ENCODE measurements around the gene METRN.

METRN gene

DNA sequence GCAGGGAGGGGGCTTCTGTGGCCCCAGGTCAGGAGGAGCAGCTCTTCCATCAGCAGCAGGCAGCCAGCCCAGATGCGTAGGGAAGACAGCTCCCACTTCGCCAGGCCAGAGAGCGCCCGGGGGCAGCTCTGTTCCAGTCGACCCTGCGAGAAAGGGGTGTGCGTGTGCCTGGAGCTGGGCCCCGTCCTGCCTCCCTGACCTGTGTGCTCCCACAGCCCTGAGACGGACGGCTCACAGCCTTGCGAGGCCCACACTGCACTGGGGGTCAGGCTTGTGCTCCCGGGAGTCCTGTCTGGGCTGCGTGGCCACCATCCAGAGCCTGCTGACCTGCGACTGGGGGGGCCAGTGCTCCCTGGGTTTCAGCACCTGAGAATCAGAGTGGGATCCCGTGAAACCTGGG is 45.1 kb downstream of the METRN start:
- TF ChIP-seq, protein P1, sequence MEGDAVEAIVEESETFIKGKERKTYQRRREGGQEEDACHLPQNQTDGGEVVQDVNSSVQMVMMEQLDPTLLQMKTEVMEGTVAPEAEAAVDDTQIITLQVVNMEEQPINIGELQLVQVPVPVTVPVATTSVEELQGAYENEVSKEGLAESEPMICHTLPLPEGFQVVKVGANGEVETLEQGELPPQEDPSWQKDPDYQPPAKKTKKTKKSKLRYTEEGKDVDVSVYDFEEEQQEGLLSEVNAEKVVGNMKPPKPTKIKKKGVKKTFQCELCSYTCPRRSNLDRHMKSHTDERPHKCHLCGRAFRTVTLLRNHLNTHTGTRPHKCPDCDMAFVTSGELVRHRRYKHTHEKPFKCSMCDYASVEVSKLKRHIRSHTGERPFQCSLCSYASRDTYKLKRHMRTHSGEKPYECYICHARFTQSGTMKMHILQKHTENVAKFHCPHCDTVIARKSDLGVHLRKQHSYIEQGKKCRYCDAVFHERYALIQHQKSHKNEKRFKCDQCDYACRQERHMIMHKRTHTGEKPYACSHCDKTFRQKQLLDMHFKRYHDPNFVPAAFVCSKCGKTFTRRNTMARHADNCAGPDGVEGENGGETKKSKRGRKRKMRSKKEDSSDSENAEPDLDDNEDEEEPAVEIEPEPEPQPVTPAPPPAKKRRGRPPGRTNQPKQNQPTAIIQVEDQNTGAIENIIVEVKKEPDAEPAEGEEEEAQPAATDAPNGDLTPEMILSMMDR (IDR thresholded peaks at IDR 0.05; ENCODE audit: low read depth, low read length, missing control alignments) = no peak
- DNase-seq (ENCODE audit: extremely low read depth, low read depth) = no peak
- no peak overlapping the region for H3K4me3 ChIP-seq (replicated peaks; ENCODE audit: low read depth, low read length)

GRCh38 chr16:760545-761343 is 45.8 kb downstream of the METRN start, which contains the start of gene MSLN:
TSS of gene MSLN (plus strand) at chr16:760734. CDS start at chr16:762681, 1,947 bp downstream.
- TF ChIP-seq, protein P1 (IDR thresholded peaks at IDR 0.05; ENCODE audit: low read depth, low read length, missing control alignments) = no peak
- no peak for DNase-seq (ENCODE audit: extremely low read depth, low read depth)
- no peak within 1 kb of the TSS for H3K4me3 ChIP-seq (replicated peaks; ENCODE audit: low read depth, low read length)

- TF ChIP-seq, protein P1 (IDR thresholded peaks at IDR 0.05; ENCODE audit: low read depth, low read length, missing control alignments) = no peak
- no peak overlapping the region for H3K4me3 ChIP-seq (replicated peaks; ENCODE audit: low read depth, low read length)
- no peak for DNase-seq (ENCODE audit: extremely low read depth, low read depth)
These were observed 47.0 kb downstream of the METRN start for GRCh38 chr16:761625-762513.

DNA sequence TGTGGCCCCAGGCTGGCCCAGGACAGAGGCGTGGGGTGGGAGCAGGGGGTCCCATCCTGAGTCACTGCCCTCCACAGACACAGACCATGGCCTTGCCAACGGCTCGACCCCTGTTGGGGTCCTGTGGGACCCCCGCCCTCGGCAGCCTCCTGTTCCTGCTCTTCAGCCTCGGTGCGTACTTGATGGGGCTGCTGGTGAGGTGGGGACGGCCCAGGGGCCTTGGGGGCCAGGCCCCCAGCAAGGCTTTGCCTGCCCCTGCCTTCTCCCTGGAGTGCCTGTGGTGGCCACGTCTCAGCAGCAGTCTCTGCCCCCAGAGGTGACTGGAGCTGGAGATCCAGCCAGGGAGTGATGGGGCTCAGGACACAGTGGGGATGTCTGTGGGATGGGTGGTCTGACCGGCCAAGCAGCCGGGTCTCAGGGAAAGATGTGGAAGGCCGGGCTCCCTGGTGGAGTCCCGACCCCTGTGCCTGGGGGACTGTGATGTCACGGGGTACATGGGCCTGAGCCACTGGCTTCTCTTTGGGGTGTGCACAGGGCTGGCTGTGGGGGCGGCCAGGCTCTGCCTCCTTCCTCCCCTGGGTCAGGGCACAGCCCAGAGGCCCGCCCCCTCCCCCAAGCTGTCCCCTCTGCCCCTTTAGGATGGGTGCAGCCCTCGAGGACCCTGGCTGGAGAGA is 47.8 kb downstream of the METRN start:
- no peak for DNase-seq (ENCODE audit: extremely low read depth, low read depth)
- H3K4me3 ChIP-seq (replicated peaks; ENCODE audit: low read depth, low read length) = no peak overlapping the region
- TF ChIP-seq, protein P1 (IDR thresholded peaks at IDR 0.05; ENCODE audit: low read depth, low read length, missing control alignments) = no peak

DNA sequence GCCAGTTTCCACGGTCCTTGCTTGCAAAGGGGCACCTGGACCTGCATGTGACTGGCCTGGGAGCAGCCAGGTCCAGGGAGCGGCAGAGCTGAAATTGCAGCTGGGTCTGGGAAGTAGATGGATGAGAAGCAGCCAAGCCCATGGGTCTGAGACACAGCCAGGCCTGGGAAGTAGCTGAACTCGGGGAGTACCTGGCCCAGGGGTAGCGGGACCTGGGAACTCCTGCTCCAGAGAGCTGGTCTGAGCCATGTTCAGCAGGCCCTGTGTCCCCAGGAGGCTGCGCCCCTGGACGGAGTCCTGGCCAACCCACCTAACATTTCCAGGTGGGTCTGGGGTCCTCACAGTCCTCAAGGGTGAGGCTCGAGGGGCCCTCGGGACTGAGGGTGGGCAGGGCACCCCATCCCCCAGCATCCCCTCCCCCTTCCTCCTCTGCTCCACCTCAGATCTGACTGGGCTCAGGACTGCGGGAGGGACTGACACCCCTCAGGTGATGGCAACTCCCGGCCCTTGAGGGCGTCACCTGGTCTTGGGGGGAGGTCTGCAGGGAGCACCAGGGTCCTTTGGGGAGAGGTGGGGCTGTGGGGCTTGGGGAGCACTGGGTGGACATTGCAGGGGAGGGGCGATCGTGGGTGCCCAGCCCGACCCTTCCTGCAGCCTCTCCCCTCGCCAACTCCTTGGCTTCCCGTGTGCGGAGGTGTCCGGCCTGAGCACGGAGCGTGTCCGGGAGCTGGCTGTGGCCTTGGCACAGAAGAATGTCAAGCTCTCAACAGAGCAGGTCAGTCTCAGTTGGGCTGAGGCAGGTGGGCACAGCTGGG is 48.7 kb downstream of the METRN start:
- TF ChIP-seq, protein P1 (IDR thresholded peaks at IDR 0.05; ENCODE audit: low read depth, low read length, missing control alignments) = no peak
- DNase-seq (ENCODE audit: extremely low read depth, low read depth) = no peak
- H3K4me3 ChIP-seq (replicated peaks; ENCODE audit: low read depth, low read length) = no peak overlapping the region
